DMS153 (cell line): ENCODE results near the gene RASSF5.

Experiments
- DNase-seq: peaks from one replicate; lab custom pipeline; 2025; lab: John Stamatoyannopoulos, UW

The RASSF5 gene

DNA sequence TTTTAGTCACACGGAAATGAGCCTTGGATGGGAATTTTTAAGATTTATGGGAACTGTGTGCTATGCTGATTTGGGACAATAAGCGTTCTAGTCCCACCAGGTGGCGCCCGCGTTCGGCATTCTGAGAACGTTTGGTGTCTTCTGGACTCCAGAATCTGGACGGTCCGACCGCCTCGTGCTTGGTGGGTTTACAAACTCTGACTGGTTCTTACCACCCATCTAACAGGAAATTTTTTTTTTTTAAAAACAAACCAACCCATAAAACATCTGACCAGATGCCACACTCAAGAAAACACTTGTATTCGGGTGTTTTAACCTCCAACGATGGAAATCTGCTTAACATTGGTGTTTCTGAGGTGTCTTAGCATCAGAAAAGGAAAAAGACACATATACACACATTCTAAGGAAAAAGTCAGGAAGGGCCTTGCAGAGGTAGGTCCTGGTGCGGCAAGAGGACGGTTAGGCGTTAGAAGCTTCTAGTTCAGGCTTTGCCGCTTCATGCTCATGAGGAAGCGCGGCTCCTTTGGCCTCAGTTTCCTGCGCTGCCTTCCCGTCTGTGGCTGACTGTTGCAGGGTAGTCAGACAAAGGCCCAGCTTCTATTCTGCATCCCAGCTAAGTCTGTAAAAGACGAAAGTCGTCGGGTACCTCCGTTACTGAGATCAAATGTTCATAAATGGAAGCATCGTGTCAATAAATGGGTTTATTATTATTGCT, 127.2 kb downstream of the RASSF5 start:
- DNase-seq, result peak; percentile 82

DNA sequence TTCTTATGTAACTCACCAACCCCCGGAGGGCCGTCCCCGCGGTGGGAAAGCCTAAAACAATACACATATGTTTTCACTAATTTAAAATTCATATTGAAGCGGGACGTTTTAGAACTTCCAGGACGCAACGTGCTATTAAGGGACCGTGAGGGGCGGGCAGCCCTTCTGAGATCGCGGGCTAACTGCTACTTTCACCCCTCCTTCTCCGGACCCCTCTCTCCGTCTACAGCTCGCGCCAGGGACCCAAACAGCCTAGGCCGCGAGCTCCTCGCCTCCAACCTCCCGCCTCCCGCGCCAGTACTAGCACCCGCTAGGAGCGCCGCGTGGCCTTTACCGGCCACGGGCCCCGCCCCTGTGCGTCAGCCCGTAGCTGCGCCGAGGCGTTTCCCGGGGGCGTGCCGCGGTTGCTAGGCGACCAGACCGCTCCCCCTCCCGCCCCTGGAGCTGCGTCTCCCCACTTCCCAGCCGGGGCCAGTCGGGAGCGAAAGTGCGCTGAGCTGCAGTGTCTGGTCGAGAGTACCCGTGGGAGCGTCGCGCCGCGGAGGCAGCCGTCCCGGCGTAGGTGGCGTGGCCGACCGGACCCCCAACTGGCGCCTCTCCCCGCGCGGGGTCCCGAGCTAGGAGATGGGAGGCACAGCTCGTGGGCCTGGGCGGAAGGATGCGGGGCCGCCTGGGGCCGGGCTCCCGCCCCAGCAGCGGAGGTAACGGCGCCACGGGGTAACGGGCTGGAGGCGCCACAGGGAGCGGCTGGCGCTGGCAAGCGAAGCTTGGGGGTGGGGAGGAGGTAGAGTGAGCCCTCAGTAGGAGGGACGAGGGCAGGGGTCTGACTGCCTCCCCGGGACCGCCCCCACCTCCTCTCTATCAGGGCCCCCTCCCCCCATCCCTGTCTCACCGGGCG, 128.0 kb downstream of the RASSF5 start, which contains the start of gene DYRK3:
TSS of gene DYRK3 (plus strand) at position 457 of the 898 bp plus-strand sequence. CDS start at position 625, 168 bp downstream.
- DNase-seq, result peak; percentile 97

DNA sequence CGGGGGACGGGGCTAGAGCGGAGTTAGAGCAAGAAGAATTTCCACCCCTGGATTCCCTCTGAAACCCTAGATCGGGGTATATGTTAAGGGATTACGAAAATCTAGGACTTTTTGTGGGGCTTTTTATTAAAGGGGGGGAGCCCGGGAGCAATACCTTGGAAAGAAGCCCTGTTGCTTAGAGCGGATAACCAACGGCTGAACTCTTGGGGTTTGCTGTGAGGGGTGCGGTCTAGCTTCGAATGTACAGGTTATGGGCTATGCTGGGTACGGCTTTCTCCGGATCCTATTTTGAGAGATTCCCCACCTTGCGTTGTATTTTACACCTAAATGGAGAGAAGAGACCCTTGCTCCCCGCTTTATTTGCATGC, 128.6 kb downstream of the RASSF5 start:
- no peak for DNase-seq

DNA sequence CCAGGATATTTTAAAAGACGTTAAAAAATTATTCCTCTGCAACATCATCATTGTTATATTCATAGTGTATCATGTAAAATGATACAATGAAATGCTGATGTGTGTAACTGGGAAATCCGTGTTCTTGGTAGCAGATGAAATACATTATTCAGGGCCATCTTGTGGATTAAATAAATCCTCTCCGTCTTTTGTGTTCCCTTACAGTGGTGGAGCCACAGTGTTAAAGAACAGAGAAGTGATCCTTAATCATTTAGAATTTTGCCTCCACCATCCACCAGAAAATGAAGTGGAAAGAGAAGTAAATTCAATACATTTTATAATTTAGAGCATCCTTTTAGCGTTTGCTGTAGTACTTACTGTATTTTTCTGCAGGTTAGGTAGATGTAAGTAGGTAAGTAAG, 129.3 kb downstream of the RASSF5 start:
- DNase-seq, result no peak

DNA sequence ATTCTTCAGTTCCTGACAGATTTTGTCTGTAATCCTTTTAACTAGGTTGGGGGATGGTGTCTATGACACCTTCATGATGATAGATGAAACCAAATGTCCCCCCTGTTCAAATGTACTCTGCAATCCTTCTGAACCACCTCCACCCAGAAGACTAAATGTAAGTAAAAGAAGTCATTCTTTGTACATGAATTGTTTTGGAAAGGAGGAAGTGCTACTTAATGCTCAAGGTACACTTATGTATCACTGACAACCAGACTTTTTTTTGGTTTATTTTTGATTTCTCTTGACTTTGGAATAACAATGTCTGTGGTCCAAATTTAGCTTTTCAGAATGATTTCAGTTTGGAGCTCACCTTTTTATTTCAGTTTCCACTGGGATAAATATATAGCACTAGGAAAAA, 130.3 kb downstream of the RASSF5 start:
- DNase-seq, result no peak
